Activated naive CD8-positive, alpha-beta T cell treated with anti-CD3 and anti-CD28 coated beads for 36 hours (primary cell): ENCODE results near the gene CRMP1. TPM values are rescaled to one million over a fixed set of nuclear protein-coding genes. Genes with fewer than 3 reads are reported as not detected.

Experiments used
- DNase-seq: peaks from one replicate; pipeline ENCODE4 v3.0.0; 2021
- H3K27ac Mint-ChIP-seq: one replicate; pipeline ENCODE4 v1.8.0; 2022; ENCODE audit warnings: mild to moderate bottlenecking, moderate library complexity, mixed read lengths
- H3K27me3 Mint-ChIP-seq: one replicate; pipeline ENCODE4 v1.8.0; 2022; ENCODE audit warnings: mild to moderate bottlenecking, mixed read lengths
- H3K36me3 Mint-ChIP-seq: one replicate; pipeline ENCODE4 v1.8.0; 2021; ENCODE audit warnings: mild to moderate bottlenecking, mixed read lengths
- H3K4me1 Mint-ChIP-seq: one replicate; pipeline ENCODE4 v1.8.0; 2021; ENCODE audit warnings: mixed read lengths
- H3K4me3 Mint-ChIP-seq: one replicate; pipeline ENCODE4 v1.8.0; 2022; ENCODE audit warnings: mild to moderate bottlenecking, moderate library complexity, mixed read lengths
- H3K9me3 Mint-ChIP-seq: one replicate; pipeline ENCODE4 v1.8.0; 2022; ENCODE audit warnings: mixed read lengths
- total RNA-seq, 2 experiments: library from RNA; stranded (reverse); gene quantifications; one replicate each; pipeline ENCODE4 v1.2.3, GENCODE V29; 2021

Gene CRMP1
- total RNA-seq, 2 experiments from 2014 or later = not detected

DNA sequence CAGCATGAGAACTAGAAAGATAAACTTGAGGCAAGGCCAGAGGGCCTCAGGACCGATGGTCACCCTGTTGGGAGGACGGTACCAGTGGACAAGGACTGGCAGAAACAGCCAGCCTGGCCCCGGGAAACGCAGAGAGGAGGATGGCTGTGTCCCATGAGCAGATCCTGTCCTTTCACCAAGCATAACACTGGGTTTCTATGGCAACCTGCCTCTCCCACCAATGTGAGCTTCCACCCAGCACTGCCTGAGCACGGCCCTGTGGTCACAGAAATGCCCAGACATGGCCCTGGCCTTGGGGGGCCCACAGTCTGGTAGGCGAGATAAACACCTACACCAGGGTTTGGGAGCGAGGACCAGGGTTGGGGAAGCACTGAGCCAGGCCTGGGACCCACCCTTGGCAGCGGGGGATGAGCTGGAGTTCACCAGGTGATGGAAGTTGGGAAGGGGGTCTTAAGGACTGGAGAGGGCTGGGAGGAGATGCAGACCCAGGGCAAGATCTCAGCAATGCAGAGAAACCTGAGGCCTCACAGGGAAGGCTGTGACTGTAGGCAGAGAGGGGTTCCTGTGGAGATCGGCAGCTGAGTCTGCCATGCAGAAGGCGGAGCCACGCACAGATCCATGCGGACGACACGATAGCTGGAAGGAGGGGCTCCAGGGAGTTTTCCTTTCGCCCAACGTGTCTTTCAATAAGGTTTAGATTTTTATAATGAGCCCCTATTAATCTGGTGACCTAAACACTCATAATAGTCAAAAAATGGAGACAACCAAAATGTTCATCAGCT lies 32.7 kb upstream of the CRMP1 start:
- DNase-seq = no peak
- Mint-ChIP-seq H3K36me3 (no peaks in the 10 kb centered on the region), H3K27me3 (peaks cover 10% of the 10 kb centered on the region), H3K27ac (no peak overlapping the region), H3K9me3 (no peaks in the 10 kb centered on the region), H3K4me3 (no peak overlapping the region), H3K4me1 (no peaks in the 10 kb centered on the region)

DNA sequence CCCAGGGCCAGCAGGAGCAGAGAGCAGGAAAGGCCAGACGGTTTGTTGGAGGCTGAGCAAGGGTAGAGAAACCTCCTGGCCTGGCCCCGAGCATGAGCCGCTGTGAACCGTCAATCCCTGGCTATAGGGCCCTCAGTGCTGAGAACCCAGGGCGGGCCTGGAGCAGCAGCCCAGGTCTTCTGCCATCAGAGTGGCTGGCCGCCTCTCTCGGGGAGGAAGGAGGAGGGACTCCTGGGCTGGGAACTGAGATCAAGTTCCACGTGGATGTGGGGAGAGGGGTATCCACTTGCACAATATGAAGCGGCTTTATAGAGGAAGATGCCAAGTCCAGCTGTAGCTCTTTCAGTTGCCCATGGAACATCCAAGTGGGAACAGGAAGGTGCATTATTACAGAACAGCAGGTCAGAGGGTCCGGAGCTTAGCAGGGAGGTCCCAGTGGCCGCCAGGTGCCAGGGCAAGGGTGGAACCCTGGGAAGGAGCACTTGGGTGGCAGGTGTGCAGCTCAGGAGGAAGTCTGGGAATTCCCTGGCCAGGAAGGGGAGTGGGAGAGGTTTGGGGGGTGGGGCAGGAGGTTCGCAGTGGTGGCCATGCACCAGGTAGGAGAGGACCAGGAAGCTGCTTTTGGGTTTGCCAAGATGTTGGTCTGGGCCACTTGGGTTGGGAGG lies 31.7 kb upstream of the CRMP1 start:
- Mint-ChIP-seq H3K4me1 (no peaks in the 10 kb centered on the region), H3K36me3 (no peaks in the 10 kb centered on the region), H3K27ac (no peak overlapping the region), H3K9me3 (no peaks in the 10 kb centered on the region), H3K4me3 (no peak overlapping the region), H3K27me3 (peaks cover 10% of the 10 kb centered on the region)
- DNase-seq = no peak

DNA sequence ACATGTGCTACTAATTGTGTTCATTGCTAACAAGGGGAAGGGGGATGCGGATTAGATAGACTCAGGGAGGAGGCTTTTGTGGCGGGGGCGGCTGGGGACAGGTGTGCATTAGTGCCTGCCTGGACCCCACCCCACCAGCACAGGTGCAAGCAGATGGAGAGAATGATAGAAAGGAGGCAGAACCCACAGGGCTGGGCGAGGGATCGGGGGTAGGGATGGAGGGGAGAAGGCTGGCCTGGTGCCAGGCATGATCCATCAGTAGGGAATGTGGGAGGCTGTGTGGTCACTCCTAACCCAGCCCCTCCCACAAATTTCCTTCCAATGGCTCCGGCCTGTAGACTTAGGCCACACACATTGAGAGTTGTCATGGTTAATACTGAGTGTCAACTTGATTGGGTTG lies 30.5 kb upstream of the CRMP1 start:
- Mint-ChIP-seq H3K4me3 (no peak overlapping the region), H3K36me3 (no peaks in the 10 kb centered on the region), H3K27me3 (peaks cover 13% of the 10 kb centered on the region)

GRCh38 chr4:5922556-5922955 lies 29.7 kb upstream of the CRMP1 start:
- Mint-ChIP-seq H3K27me3 (peaks cover 13% of the 10 kb centered on the region), H3K4me1 (no peaks in the 10 kb centered on the region), H3K27ac (no peak overlapping the region), H3K36me3 (no peaks in the 10 kb centered on the region), H3K9me3 (no peaks in the 10 kb centered on the region), H3K4me3 (no peak overlapping the region)
- DNase-seq = no peak

More for the DNA sequence above, 30.5 kb upstream of the CRMP1 start:
- Mint-ChIP-seq H3K27ac (no peak overlapping the region), H3K9me3 (no peaks in the 10 kb centered on the region), H3K4me1 (no peaks in the 10 kb centered on the region)
- no peak for DNase-seq

GRCh38 chr4:5921981-5922380 lies 29.1 kb upstream of the CRMP1 start:
- Mint-ChIP-seq H3K36me3 (no peaks in the 10 kb centered on the region), H3K27ac (no peak overlapping the region), H3K4me1 (no peaks in the 10 kb centered on the region), H3K9me3 (no peaks in the 10 kb centered on the region), H3K4me3 (no peak overlapping the region), H3K27me3 (peaks cover 13% of the 10 kb centered on the region)
- no peak for DNase-seq

DNA sequence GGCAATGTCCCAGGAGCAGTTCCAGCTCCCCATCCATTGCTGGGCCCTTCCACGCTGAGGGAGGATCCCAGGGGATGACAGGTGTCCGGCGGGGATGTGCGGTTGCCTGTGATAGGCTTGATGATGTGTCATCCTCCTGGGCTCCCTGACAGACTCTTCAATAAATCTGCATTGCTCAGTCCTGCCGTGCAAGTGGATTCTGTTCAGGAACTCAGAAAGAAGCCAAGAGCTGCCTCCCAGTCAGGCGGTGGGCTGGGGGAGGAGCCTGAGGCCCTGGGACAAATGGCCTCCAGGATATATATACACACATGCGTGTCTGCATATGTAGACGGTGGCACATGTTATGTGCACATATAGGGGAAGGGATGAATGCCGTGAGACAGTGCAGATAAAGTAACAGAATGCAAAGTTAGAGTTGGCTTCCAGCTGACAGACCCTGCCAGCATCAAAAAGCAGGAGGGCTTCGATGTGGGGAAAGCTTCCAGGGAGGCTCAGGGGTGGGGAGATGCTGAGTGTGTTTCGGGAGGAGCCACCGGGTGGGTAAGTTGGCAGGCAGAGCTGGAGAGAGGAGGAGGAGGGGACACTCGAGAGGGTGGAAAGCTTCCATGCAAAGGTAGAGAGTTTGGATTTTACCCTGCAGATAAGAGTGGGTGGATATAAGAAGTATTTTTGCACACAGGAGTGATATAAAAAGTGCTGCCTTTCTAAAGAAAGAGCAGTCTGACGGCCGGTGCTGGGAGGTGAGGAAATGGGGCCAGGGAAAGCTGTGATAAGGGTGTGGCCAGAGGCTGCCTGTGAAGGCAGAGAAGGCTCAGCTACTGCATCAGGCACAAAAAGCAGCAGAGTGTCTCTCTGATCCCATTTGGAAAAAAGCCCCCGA lies 28.5 kb upstream of the CRMP1 start:
- Mint-ChIP-seq H3K36me3 (no peaks in the 10 kb centered on the region), H3K4me3 (no peak overlapping the region), H3K27me3 (peaks cover 13% of the 10 kb centered on the region), H3K9me3 (no peaks in the 10 kb centered on the region), H3K27ac (no peak overlapping the region), H3K4me1 (no peaks in the 10 kb centered on the region)
- no peak for DNase-seq

DNA sequence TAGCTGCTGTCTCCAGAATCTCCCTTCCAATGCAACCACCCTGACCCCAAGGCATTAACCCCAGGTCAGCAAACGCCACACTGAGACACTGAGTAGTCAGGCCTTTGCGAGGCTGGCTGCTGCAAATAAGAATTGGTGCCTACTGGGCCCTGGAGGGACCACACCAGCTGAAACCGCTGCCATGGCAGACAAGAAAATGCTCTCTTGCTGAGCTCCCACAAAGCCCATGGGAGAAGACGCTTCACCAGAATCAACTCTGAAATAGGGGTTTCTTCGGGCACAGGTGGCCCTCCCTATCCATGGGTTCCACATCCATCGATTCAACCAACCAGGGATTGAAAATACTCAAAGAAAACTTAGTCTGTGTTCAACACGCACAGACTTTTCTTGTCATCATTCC lies 26.7 kb upstream of the CRMP1 start:
- Mint-ChIP-seq H3K9me3 (no peaks in the 10 kb centered on the region), H3K27me3 (peaks cover 11% of the 10 kb centered on the region), H3K36me3 (no peaks in the 10 kb centered on the region), H3K27ac (no peak overlapping the region), H3K4me1 (no peaks in the 10 kb centered on the region), H3K4me3 (no peak overlapping the region)
- DNase-seq = no peak

DNA sequence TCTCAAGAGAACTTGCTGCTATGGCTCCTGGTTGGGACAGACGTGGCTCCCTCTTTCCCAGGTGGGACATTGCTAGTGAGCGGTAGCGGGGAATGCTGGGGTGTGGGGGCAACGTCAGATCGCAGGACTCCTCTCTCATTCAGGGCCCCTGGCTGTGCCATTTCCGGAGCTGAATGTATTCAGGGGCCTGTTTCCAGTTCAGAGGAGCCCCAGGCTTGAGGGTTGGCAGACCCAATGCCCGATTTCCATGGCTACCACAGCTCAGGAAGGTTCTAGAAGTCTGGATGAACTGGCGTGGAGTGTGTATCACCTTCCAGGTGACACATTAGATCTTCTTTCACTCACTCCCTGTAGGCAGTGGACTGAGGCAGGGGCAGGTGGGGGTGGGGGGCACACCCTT lies 26.2 kb upstream of the CRMP1 start:
- DNase-seq = no peak
- no peak overlapping the region for H3K4me3 Mint-ChIP-seq
- no peaks in the 10 kb centered on the region for H3K4me1 Mint-ChIP-seq
- peaks cover 10% of the 10 kb centered on the region for H3K27me3 Mint-ChIP-seq
- H3K27ac Mint-ChIP-seq = no peak overlapping the region
- H3K9me3 Mint-ChIP-seq = no peaks in the 10 kb centered on the region
- H3K36me3 Mint-ChIP-seq = no peaks in the 10 kb centered on the region

- H3K4me3 Mint-ChIP-seq = no peak overlapping the region
- H3K27me3 Mint-ChIP-seq = peaks cover 8% of the 10 kb centered on the region
- H3K4me1 Mint-ChIP-seq = no peaks in the 10 kb centered on the region
- no peaks in the 10 kb centered on the region for H3K36me3 Mint-ChIP-seq
- DNase-seq = no peak
- no peak overlapping the region for H3K27ac Mint-ChIP-seq
- H3K9me3 Mint-ChIP-seq = no peaks in the 10 kb centered on the region
Measured at GRCh38 chr4:5918331-5918985, 25.6 kb upstream of the CRMP1 start.

DNA sequence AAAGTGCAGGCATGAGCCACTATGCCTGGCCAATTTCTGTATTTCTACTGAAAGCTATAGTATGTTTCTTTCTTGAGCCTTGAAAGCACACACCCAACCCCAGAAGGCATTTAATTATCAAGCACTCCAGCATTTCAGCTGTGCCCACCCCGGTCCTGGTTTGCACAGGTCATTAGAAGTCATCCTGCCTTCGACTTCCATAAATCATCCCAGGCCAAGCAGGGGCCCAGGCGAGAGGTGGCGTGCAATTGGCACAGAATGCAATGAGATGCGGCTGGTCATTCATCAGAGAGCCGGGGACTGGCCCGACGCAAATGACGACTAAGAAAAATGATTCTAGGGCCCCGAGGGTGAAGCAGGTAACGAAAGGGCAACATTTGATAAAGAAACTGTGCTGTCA lies 24.8 kb upstream of the CRMP1 start:
- no peaks in the 10 kb centered on the region for H3K36me3 Mint-ChIP-seq
- peaks cover 4% of the 10 kb centered on the region for H3K27me3 Mint-ChIP-seq
- DNase-seq = no peak
- H3K4me1 Mint-ChIP-seq = no peaks in the 10 kb centered on the region
- H3K4me3 Mint-ChIP-seq = no peak overlapping the region
- H3K27ac Mint-ChIP-seq = no peak overlapping the region
- H3K9me3 Mint-ChIP-seq = no peaks in the 10 kb centered on the region

DNA sequence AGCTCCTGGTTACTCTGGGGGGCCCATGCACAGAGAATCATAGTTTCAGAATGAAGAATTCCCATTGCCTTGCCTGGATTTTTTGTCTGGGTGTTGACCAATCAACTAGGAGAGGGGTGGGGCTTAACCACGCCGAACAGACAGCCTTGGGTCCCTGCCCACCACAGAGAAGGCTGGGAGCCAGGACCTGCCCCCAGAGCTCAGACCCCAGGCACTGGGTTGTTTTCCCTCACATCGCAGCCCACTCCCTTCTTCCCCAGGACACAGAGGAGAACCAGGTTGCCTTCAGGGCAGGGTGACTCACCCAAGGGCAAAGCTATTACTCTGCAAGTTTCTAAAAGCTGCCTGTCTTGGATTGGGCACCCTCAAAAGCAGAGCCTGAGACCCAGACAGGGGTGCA lies 23.3 kb upstream of the CRMP1 start:
- Mint-ChIP-seq H3K36me3 (no peaks in the 10 kb centered on the region), H3K4me3 (no peak overlapping the region), H3K4me1 (no peaks in the 10 kb centered on the region), H3K9me3 (no peaks in the 10 kb centered on the region), H3K27ac (no peak overlapping the region), H3K27me3 (peaks cover 4% of the 10 kb centered on the region)
- DNase-seq = no peak

DNA sequence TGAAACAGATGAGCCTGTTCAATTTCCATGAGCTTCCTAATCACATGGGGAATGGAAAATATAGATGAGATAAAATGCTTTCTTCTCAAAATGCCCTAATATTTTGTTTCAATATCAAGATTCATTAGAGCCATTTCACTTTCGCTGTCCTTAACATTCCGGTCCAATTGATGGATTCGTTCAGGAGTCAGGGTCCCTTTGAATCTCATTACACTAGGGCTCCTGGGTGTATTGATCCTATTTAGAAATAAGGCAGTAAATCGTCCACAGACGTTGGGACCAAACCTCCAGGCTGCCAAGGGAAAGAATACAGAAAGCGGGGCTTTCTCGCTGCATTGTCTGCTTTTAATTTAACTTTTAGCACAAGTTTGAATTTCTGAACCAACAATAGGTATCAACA lies 20.6 kb upstream of the CRMP1 start:
- Mint-ChIP-seq H3K4me3 (no peak overlapping the region), H3K9me3 (peaks cover 9% of the 10 kb centered on the region), H3K27ac (no peak overlapping the region), H3K27me3 (peaks cover 5% of the 10 kb centered on the region), H3K36me3 (no peaks in the 10 kb centered on the region), H3K4me1 (no peaks in the 10 kb centered on the region)
- DNase-seq = no peak

- peaks cover 5% of the 10 kb centered on the region for H3K27me3 Mint-ChIP-seq
Measured at GRCh38 chr4:5912614-5913019, 19.7 kb upstream of the CRMP1 start.

DNA sequence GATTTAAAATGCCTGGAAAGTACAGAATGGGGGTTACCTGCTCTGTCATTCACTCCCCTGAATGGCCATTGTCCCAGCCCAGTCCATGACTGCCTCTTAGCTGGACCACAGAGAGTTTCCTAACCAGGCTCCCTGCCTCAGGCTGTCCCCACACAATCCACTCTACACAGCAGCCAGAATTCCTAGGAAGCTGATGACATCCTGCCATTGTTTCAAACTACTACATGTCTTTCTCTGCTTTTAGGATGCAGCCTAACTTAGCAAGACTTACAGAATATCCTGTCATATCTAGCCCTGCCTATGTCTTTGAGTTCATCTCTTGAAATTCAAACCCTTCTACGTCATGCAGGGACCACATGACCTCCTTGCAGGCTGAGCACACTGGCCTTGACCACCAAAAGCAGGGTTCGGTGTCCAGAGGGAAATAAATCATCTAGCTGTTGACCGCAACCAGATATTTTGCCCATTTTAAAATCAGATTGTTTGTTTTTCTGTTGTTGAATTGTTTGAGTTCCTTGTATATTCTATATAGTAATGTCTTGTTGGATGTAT lies 16.1 kb upstream of the CRMP1 start:
- no peak overlapping the region for H3K27ac Mint-ChIP-seq
- peaks cover 15% of the 10 kb centered on the region for H3K27me3 Mint-ChIP-seq
- DNase-seq = no peak
- H3K36me3 Mint-ChIP-seq = no peaks in the 10 kb centered on the region
- H3K4me3 Mint-ChIP-seq = no peak overlapping the region
- H3K4me1 Mint-ChIP-seq = no peaks in the 10 kb centered on the region
- H3K9me3 Mint-ChIP-seq = peaks cover 23% of the 10 kb centered on the region

More at GRCh38 chr4:5912614-5913019, 19.7 kb upstream of the CRMP1 start:
- DNase-seq = no peak
- Mint-ChIP-seq H3K36me3 (no peaks in the 10 kb centered on the region), H3K4me3 (no peak overlapping the region), H3K9me3 (peaks cover 16% of the 10 kb centered on the region), H3K4me1 (no peaks in the 10 kb centered on the region), H3K27ac (no peak overlapping the region)
